A673 (cell line): ENCODE measurements around the gene APOA5. TPM values are rescaled to one million over a fixed set of nuclear protein-coding genes. Genes with fewer than 3 reads are reported as not detected.

ENCODE experiments used
- BruUV-seq: library from RNA; stranded (reverse); fragments of 400-500 nt; replicated peaks from 2 replicates; lab custom pipeline; 2021; lab: Mats Ljungman, UMichigan
- CTCF ChIA-PET: fragments of 300-600 bp; sonication (Branson Sonifier 250); formaldehyde crosslinking; loops from one replicate; lab custom pipeline; 2022; ENCODE audit warnings: antibody characterized with exemption; lab: Charles Lee
- POLR2A ChIA-PET: fragments of 300-600 bp; sonication (Branson Sonifier 250); formaldehyde crosslinking; loops from one replicate; lab custom pipeline; 2022; ENCODE audit warnings: antibody characterized with exemption; ENCODE audit not compliant: low non-redundant PET; lab: Charles Lee
- DNase-seq: peaks from one replicate; pipeline ENCODE4 v3.0.0-alpha.2; 2015; ENCODE audit warnings: low spot score
- H3K27ac ChIP-seq: fragments of 200-600 bp; sonication (generic); 2 replicates; pipeline ENCODE4 v1.5.1; 2016; ENCODE audit warnings: mixed run types, low read depth, mild to moderate bottlenecking, mixed read lengths, antibody characterized with exemption, low read length; ENCODE audit not compliant: poor library complexity, severe bottlenecking
- H3K27me3 ChIP-seq: fragments of 200-600 bp; sonication (generic); replicated peaks from 2 replicates; pipeline ENCODE4 v1.6.1; 2017; ENCODE audit warnings: mixed run types, low read depth, mild to moderate bottlenecking, mixed read lengths, antibody characterized with exemption, low read length; ENCODE audit not compliant: insufficient read depth, poor library complexity
- H3K36me3 ChIP-seq: fragments of 200-600 bp; sonication (generic); 2 replicates; pipeline ENCODE4 v1.6.1; 2016; ENCODE audit warnings: mixed run types, mild to moderate bottlenecking, mixed read lengths, antibody characterized with exemption, low read length; ENCODE audit not compliant: insufficient read depth, poor library complexity, severe bottlenecking
- H3K4me1 ChIP-seq: fragments of 200-600 bp; sonication (generic); 2 replicates; pipeline ENCODE4 v1.6.1; 2017; ENCODE audit warnings: mixed run types, mild to moderate bottlenecking, mixed read lengths, antibody characterized with exemption, low read length; ENCODE audit not compliant: insufficient read depth, poor library complexity, severe bottlenecking
- H3K4me3 ChIP-seq: fragments of 200-600 bp; sonication (generic); 2 replicates; pipeline ENCODE4 v1.5.1; 2016; ENCODE audit warnings: low read depth, mixed run types, mild to moderate bottlenecking, mixed read lengths, low read length; ENCODE audit not compliant: poor library complexity, severe bottlenecking
- H3K9me3 ChIP-seq: fragments of 200-600 bp; sonication (generic); 2 replicates; pipeline ENCODE4 v1.6.1; 2016; ENCODE audit warnings: mixed run types, low read depth, mild to moderate bottlenecking, mixed read lengths, antibody characterized with exemption, low read length; ENCODE audit not compliant: poor library complexity, severe bottlenecking
- EZH2 ChIP-seq: fragments of 200-600 bp; sonication (generic); IDR thresholded peaks from 2 replicates; pipeline ENCODE4 v1.6.1; 2017; ENCODE audit warnings: borderline replicate concordance, low read depth, mild to moderate bottlenecking, mixed read lengths, antibody characterized with exemption, low read length; ENCODE audit not compliant: poor library complexity, severe bottlenecking
- intact Hi-C: fragments of 100-400 bp; cut with micrococcal nuclease; formaldehyde crosslinking; loops from one replicate; pipeline ENCODE4 v1.10.0; 2022; ENCODE audit not compliant: unreplicated experiment
- total RNA-seq: library from RNA; stranded (reverse); gene quantifications from 2 replicates; pipeline ENCODE4 v1.2.3, GENCODE V29; 2021
- TF ChIP-seq, protein P1 (sequence below): fragments of 300-800, 200-600 bp; sonication (generic); conservative IDR thresholded peaks from 2 replicates; pipeline ENCODE4 v1.5.1; 2017; ENCODE audit warnings: low read depth, mild to moderate bottlenecking, antibody characterized with exemption, low read length, moderate library complexity, mixed read lengths

The APOA5 gene
- total RNA-seq, 1 experiment from 2014 or later: not detected

DNA sequence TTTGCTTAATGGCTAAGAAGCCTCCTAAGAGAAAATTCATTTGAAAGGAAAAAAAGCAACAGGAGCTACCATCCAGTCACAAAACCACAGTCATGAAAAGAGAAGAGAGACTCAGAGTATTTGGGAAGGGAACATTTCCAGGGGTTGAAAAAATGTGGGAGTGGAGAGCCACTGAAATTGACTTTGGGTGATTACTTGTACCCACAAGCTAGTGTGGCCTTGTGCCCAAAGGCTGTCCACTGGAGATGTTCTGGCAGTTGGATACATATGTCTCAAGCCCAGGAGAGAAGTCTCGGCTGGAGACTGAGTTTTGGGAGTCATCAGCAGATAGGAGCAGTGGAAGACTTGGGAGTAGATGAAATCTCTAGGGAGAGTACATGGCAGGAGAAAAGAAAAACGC is 3.2 kb upstream of the APOA5 start:
- H3K27me3 ChIP-seq: no peaks in the 10 kb centered on the region
- ChIA-PET POLR2A (no interaction called here), CTCF (interaction anchor here (0.6 to 0.7 kb wide), 2 partner anchors 132 to 579 kb away, joined by 3 to 5 read pairs; no protein-coding TSS in a partner anchor)
- H3K27ac ChIP-seq: no peak overlapping the region
- H3K4me1 ChIP-seq: no peaks in the 10 kb centered on the region
- BruUV-seq: no TSS peak
- H3K9me3 ChIP-seq: no peaks in the 10 kb centered on the region
- DNase-seq: no peak
- H3K4me3 ChIP-seq: no peak overlapping the region
- TF ChIP-seq EZH2: no peak
- TF ChIP-seq, protein P1, sequence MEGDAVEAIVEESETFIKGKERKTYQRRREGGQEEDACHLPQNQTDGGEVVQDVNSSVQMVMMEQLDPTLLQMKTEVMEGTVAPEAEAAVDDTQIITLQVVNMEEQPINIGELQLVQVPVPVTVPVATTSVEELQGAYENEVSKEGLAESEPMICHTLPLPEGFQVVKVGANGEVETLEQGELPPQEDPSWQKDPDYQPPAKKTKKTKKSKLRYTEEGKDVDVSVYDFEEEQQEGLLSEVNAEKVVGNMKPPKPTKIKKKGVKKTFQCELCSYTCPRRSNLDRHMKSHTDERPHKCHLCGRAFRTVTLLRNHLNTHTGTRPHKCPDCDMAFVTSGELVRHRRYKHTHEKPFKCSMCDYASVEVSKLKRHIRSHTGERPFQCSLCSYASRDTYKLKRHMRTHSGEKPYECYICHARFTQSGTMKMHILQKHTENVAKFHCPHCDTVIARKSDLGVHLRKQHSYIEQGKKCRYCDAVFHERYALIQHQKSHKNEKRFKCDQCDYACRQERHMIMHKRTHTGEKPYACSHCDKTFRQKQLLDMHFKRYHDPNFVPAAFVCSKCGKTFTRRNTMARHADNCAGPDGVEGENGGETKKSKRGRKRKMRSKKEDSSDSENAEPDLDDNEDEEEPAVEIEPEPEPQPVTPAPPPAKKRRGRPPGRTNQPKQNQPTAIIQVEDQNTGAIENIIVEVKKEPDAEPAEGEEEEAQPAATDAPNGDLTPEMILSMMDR: no peak
- H3K36me3 ChIP-seq: no peaks in the 10 kb centered on the region
- intact Hi-C loops: no loop called here

DNA sequence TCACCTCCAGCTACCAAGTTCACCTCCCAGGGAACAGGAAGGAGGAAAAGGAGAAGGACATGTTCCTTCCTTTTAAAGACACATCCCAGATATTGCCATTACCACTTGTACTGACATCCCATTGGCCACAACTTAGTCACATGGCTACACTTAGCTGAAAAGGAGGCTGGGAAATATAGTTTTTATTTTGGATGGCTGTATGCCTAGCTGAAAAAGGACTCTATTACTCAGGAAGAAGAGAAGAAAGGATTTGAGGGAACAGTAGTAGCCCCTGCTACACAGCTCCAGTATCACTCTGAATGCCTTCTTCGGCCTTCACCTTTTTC is 2.1 kb upstream of the APOA5 start:
- no peaks in the 10 kb centered on the region for H3K27me3 ChIP-seq
- no peaks in the 10 kb centered on the region for H3K4me1 ChIP-seq
- no peak for TF ChIP-seq EZH2
- TF ChIP-seq, protein P1: no peak
- intact Hi-C loops: no loop called here
- no peaks in the 10 kb centered on the region for H3K9me3 ChIP-seq
- CTCF ChIA-PET: no interaction called here
- BruUV-seq: no TSS peak
- DNase-seq: peak; percentile 53
- no peaks in the 10 kb centered on the region for H3K36me3 ChIP-seq
- POLR2A ChIA-PET: interaction anchor here (0.6 kb wide), 1 partner anchor 373 kb away, joined by 3 read pairs; no protein-coding TSS in a partner anchor
- H3K27ac ChIP-seq: no peak overlapping the region
- H3K4me3 ChIP-seq: no peak overlapping the region

DNA sequence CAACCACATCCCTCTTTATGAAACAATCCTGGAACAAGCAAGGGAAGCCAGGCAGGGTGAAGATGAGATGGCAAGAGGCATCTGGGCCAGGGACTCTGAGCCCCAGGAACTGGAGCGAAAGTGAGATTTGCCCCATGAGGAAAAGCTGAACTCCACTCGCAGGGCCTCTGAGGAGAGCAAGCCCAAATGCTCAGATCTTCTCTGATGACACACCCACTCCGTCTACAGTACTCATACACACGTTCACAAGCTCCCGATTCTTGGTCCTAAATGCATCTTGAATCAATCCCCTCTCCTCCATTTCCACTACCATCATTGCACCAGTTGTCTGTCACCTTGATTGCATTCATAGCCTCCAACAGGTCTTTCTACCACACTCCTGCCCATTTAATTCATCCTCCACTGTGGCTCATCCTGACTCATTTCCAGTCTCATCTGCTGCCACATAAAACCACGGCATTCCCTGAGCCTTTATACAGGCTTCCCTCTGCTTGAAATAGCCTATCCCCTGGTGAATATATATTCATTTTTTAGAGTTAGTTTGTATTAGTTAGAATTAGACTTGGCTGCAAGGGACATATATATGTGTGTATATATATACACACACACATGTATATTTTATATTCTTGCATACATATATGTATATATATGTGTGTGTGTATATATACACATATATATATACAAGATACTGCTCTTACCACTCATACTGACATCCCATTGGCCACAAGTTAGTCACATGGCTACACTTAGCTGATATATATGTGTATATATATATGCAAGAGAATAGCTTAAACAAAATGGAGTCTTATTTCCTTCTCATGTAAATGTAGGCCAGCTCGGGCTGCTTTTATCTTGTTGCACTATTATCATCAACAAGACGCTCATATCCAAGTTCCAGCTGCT is 1.4 kb upstream of the APOA5 start:
- BruUV-seq: no TSS peak
- TF ChIP-seq EZH2: no peak
- ChIA-PET POLR2A (interaction anchor here (0.6 kb wide), 1 partner anchor 373 kb away, joined by 3 read pairs; no protein-coding TSS in a partner anchor), CTCF (no interaction called here)
- Histone ChIP-seq H3K27me3 (no peaks in the 10 kb centered on the region), H3K4me3 (no peak overlapping the region), H3K27ac (no peak overlapping the region), H3K4me1 (peaks cover 4% of the 10 kb centered on the region), H3K9me3 (no peaks in the 10 kb centered on the region), H3K36me3 (no peaks in the 10 kb centered on the region)
- DNase-seq: no peak
- intact Hi-C loops: no loop called here
